DMS 273 (cell line): ENCODE results near the gene ZBTB7B.

ENCODE experiments used
- DNase-seq: peaks from one replicate; lab custom pipeline; 2025; ENCODE audit not compliant: unreplicated experiment; lab: John Stamatoyannopoulos, UW

ZBTB7B gene

GRCh38 chr1:154988058-154988954 is 14.3 kb upstream of the ZBTB7B start:
- no peak for DNase-seq

GRCh38 chr1:154989195-154989860 is 13.3 kb upstream of the ZBTB7B start:
- DNase-seq: no peak

GRCh38 chr1:154990276-154990675 is 12.3 kb upstream of the ZBTB7B start:
- no peak for DNase-seq

GRCh38 chr1:154992721-154993571 is 9.7 kb upstream of the ZBTB7B start:
- DNase-seq: peak; percentile 86

GRCh38 chr1:154993572-154994268 is 8.9 kb upstream of the ZBTB7B start, which contains the start of gene LENEP:
TSS of gene LENEP (plus strand) at chr1:154993586. CDS start at chr1:154993608, 22 bp downstream.
- DNase-seq: no peak

GRCh38 chr1:154994269-154994587 is 8.4 kb upstream of the ZBTB7B start:
- DNase-seq: no peak

- DNase-seq: no peak
These were observed 8.0 kb upstream of the ZBTB7B start for GRCh38 chr1:154994591-154994990.

- peak; percentile 77 for DNase-seq
These were observed 7.2 kb upstream of the ZBTB7B start for GRCh38 chr1:154995301-154995983.

GRCh38 chr1:154996966-154997701 is 5.5 kb upstream of the ZBTB7B start:
- no peak for DNase-seq

GRCh38 chr1:154998201-154998780 is 4.3 kb upstream of the ZBTB7B start:
- DNase-seq: no peak

GRCh38 chr1:154998818-154999570 is 3.6 kb upstream of the ZBTB7B start:
- DNase-seq: peak; percentile 77

- DNase-seq: no peak
These were observed 2.8 kb upstream of the ZBTB7B start for GRCh38 chr1:154999571-155000410.

GRCh38 chr1:155000411-155000725 is 2.2 kb upstream of the ZBTB7B start:
- no peak for DNase-seq

- DNase-seq: peak; percentile 95
These were observed 1.7 kb upstream of the ZBTB7B start for GRCh38 chr1:155000726-155001424.

- DNase-seq: no peak
These were observed 1.3 kb upstream of the ZBTB7B start for GRCh38 chr1:155001425-155001674.

- DNase-seq: peak; percentile 99
These were observed 733 bp upstream of the ZBTB7B start for GRCh38 chr1:155001675-155002463.
